ENCODE measurements around the gene TTC6.

- TF ChIP-seq CTCF (IDR thresholded peaks at IDR 0.05) (no peak), POLR2AphosphoS5 (IDR thresholded peaks at IDR 0.05) (no peak)
These were observed 16.2 kb upstream of the TTC6 start for GRCh38 chr14:37579274-37579673.
